Duodenal mucosa (tissue), 2 donors: ENCODE measurements around the gene TMEM170B.
A peak's percentile ranks its signal among the peaks of the same experiment; 100 is the strongest.

ENCODE experiments used
- H3K27ac ChIP-seq: one replicate; pipeline ENCODE4 v1.7.0; 2013; ENCODE audit warnings: low read depth, low read length
- H3K27me3 ChIP-seq, 2 donors: one replicate each; pipeline ENCODE4 v1.7.0; 2013; ENCODE audit warnings: low read length in 2 of 2, control low read depth in 1 of 2; ENCODE audit not compliant: insufficient read depth in 2 of 2, control insufficient read depth in 1 of 2
- H3K36me3 ChIP-seq, 2 donors: one replicate each; pipeline ENCODE4 v1.7.0; 2013; ENCODE audit warnings: low read length in 2 of 2, control low read depth in 1 of 2; ENCODE audit not compliant: insufficient read depth in 2 of 2, control insufficient read depth in 1 of 2
- H3K4me1 ChIP-seq, 2 donors: one replicate each; pipeline ENCODE4 v1.7.0; 2013; ENCODE audit warnings: low read length in 2 of 2, control low read depth in 1 of 2; ENCODE audit not compliant: insufficient read depth in 2 of 2, control insufficient read depth in 1 of 2
- H3K4me3 ChIP-seq, 2 donors: one replicate each; pipeline ENCODE4 v1.7.0; 2013; ENCODE audit warnings: low read length in 2 of 2, low read depth in 1 of 2
- H3K9ac ChIP-seq, 2 donors: one replicate each; pipeline ENCODE4 v1.7.0; 2013; ENCODE audit warnings: low read length in 2 of 2, low read depth in 1 of 2
- H3K9me3 ChIP-seq, 2 donors: one replicate each; pipeline ENCODE4 v1.7.0; 2013; ENCODE audit warnings: low read length in 2 of 2, control low read depth in 1 of 2; ENCODE audit not compliant: control insufficient read depth in 1 of 2

The TMEM170B gene

DNA sequence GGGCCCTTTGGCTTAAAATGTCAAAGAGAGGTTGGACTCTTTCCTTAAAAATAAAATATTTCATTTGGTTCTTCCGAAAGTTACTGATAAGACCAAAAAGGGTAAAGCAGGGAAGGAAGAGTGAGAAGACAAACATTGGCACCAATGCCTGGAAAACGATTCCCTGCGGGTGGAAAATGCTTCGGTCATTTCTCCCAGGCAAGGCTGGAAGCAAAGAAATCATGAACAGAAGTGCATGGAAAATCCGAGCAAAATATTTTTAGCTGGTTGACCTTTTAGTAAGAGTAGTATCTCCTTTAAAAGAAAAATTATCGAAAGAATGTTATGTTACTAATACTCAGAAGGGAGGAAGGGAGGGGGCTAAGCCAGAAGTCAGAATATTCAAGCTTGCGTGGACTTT is 62.7 kb downstream of the TMEM170B start:
- Histone ChIP-seq H3K27me3 (no peaks in the 10 kb centered on the region), H3K36me3 (no peaks in the 10 kb centered on the region), H3K27ac (no peak overlapping the region), H3K4me3 (no peak overlapping the region), H3K4me1 (no peaks in the 10 kb centered on the region), H3K9ac (no peak overlapping the region), H3K9me3 (no peaks in the 10 kb centered on the region)

- H3K4me1 ChIP-seq, result peaks cover 10 to 11% of the 10 kb centered on the region in 2 donors
- H3K9ac ChIP-seq, result no peak overlapping the region
- H3K27ac ChIP-seq, result no peak overlapping the region
- no peaks in the 10 kb centered on the region for H3K36me3 ChIP-seq
- H3K27me3 ChIP-seq, result no peaks in the 10 kb centered on the region
- no peak overlapping the region for H3K4me3 ChIP-seq
- no peaks in the 10 kb centered on the region for H3K9me3 ChIP-seq
These were observed 64.4 kb downstream of the TMEM170B start for GRCh38 chr6:11601776-11602605.

GRCh38 chr6:11604215-11604614 is 66.7 kb downstream of the TMEM170B start:
- Histone ChIP-seq H3K36me3 (no peaks in the 10 kb centered on the region), H3K27ac (no peak overlapping the region), H3K27me3 (no peaks in the 10 kb centered on the region), H3K9ac (no peak overlapping the region), H3K4me1 (peaks cover 19 to 20% of the 10 kb centered on the region in 2 donors), H3K9me3 (no peaks in the 10 kb centered on the region), H3K4me3 (no peak overlapping the region)

- Histone ChIP-seq H3K36me3 (no peaks in the 10 kb centered on the region), H3K4me1 (peaks cover 19 to 20% of the 10 kb centered on the region in 2 donors), H3K9me3 (no peaks in the 10 kb centered on the region), H3K9ac (no peak overlapping the region), H3K4me3 (no peak overlapping the region), H3K27me3 (no peaks in the 10 kb centered on the region), H3K27ac (no peak overlapping the region)
These were observed 67.4 kb downstream of the TMEM170B start for GRCh38 chr6:11604836-11605506.

DNA sequence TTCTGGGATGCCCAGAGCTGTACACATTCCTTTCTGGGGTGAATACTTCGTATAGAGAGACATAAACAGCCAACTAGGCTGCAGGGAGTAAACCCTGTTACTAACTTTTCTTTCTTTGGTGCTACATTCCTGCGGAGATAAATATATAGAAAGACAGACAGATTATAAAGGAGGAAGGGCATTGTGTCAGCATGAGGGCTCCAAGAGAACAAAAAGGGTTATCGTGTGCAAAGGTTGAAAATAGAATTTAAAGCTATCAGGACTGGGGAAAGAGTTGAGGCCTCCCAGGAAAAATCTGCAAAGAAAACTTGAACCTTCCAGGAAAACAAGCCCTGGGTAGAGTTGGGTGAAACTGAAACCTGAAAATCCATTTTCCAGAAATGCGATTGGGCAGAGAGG is 68.0 kb downstream of the TMEM170B start:
- Histone ChIP-seq H3K27ac (no peak overlapping the region), H3K27me3 (no peaks in the 10 kb centered on the region), H3K4me3 (no peak overlapping the region), H3K9me3 (no peaks in the 10 kb centered on the region), H3K9ac (no peak overlapping the region), H3K36me3 (no peaks in the 10 kb centered on the region), H3K4me1 (peaks cover 19 to 20% of the 10 kb centered on the region in 2 donors)

DNA sequence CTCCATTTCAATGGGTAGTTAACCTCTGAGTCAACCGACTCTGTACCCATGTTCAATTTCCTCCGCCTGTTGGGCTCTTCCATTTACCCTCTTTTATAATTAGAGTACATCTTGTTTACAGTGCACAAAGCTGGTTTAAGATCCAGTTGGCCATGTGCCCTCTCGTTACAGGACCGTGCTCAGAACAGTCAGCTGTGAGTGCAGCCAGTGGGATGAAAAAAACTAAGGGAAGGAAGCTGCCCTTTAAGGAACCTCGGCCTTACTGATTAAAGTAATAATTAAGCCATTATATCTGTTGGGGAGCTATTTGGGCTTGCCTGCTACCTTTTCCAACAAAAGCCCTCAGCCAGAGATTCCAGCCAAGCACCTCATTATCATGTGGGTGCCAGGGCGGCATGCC is 68.8 kb downstream of the TMEM170B start:
- Histone ChIP-seq H3K4me1 (peaks cover 19 to 20% of the 10 kb centered on the region in 2 donors), H3K36me3 (no peaks in the 10 kb centered on the region), H3K9ac (no peak overlapping the region), H3K27me3 (no peaks in the 10 kb centered on the region), H3K4me3 (peak overlapping the region in 1 of 2 donors; percentile 29), H3K9me3 (no peaks in the 10 kb centered on the region), H3K27ac (no peak overlapping the region)

DNA sequence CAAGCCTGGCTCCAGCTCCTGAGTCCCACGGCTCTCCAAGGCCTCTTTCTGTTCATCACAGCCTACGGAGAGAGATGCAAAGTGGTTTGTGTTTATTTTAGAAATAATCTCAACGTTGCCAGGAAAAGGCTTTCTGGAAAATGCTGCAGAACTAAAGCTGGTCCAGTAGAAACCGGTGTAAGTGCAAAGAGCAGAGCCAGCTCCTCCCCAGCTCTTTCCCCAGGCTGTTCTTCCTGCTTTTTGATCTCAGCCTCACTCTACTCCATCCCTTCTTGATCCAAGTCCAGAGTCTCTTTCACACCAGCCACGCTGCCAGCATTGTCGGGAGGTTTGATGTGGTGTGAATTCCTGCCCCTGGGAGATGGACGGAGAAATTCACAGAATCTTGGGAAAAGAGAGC is 69.8 kb downstream of the TMEM170B start:
- H3K4me1 ChIP-seq, result peaks cover 19 to 20% of the 10 kb centered on the region in 2 donors
- no peaks in the 10 kb centered on the region for H3K9me3 ChIP-seq
- H3K27ac ChIP-seq, result no peak overlapping the region
- no peak overlapping the region for H3K9ac ChIP-seq
- no peaks in the 10 kb centered on the region for H3K36me3 ChIP-seq
- no peaks in the 10 kb centered on the region for H3K27me3 ChIP-seq
- no peak overlapping the region for H3K4me3 ChIP-seq

GRCh38 chr6:11608600-11609323 is 71.2 kb downstream of the TMEM170B start:
- Histone ChIP-seq H3K4me1 (peaks cover 19 to 20% of the 10 kb centered on the region in 2 donors), H3K27ac (no peak overlapping the region), H3K27me3 (no peaks in the 10 kb centered on the region), H3K9ac (no peak overlapping the region), H3K9me3 (no peaks in the 10 kb centered on the region), H3K4me3 (no peak overlapping the region), H3K36me3 (no peaks in the 10 kb centered on the region)

GRCh38 chr6:11609324-11610071 is 71.9 kb downstream of the TMEM170B start:
- Histone ChIP-seq H3K9ac (no peak overlapping the region), H3K4me1 (peaks cover 19 to 20% of the 10 kb centered on the region in 2 donors), H3K9me3 (no peaks in the 10 kb centered on the region), H3K27ac (no peak overlapping the region), H3K36me3 (no peaks in the 10 kb centered on the region), H3K4me3 (no peak overlapping the region), H3K27me3 (no peaks in the 10 kb centered on the region)
